ENCODE measurements around the gene DYRK3. TPM values are rescaled to one million over a fixed set of nuclear protein-coding genes. Genes with fewer than 3 reads are reported as not detected.

DYRK3 gene
- total and polyA plus RNA-seq, 10 of the 15 experiments (the other 5 are each of a cell fraction or from before 2014, with no cell fraction given) = 1.6 to 12.9 (median 10.3) TPM

GRCh38 chr1:206636671-206637070 lies 1.3 kb downstream of the DYRK3 start:
- DNase-seq (ENCODE audit: low read depth, low spot score) (no peak), FAIRE-seq (no peak), ATAC-seq (no peak)
- Histone ChIP-seq H3K9ac (ENCODE audit: control insufficient read depth, insufficient read depth, low read length) (peak overlapping the region; percentile 76), H4K20me1 (ENCODE audit: control insufficient read depth, insufficient read depth) (no peaks in the 10 kb centered on the region), H3K27me3 (replicated peaks in 1 of 2; ENCODE audit: control insufficient read depth in 2 of 2, insufficient read depth in 2 of 2, low read length in 1 of 2) (no peaks in the 10 kb centered on the region), H3K4me3 (peak overlapping the region; percentile 94), H3K36me3 (ENCODE audit: control insufficient read depth in 2 of 2, insufficient read depth in 2 of 2, low read length in 1 of 2) (no peaks in the 10 kb centered on the region), H3K27ac (ENCODE audit: control insufficient read depth, insufficient read depth) (no peak overlapping the region; the same call in 1 of the 2 replicates), H3K79me2 (ENCODE audit: control insufficient read depth, insufficient read depth, low read length) (peaks cover 18% of the 10 kb centered on the region), H2AFZ (ENCODE audit: control insufficient read depth, low read depth, low read length) (no peak overlapping the region), H3K9me3 (replicated peaks; ENCODE audit: control insufficient read depth, insufficient read depth, low read length) (no peaks in the 10 kb centered on the region), H3K4me2 (ENCODE audit: control insufficient read depth, insufficient read depth) (peak overlapping the region; percentile 99), H3K4me1 (ENCODE audit: control insufficient read depth, insufficient read depth, low read length) (peaks cover 26% of the 10 kb centered on the region)
- POLR2A ChIA-PET = interaction anchor here (0.8 to 1.8 kb wide), 2 partner anchors 22 to 27 kb away, joined by 3 to 8 read pairs; no protein-coding TSS in a partner anchor
- intact Hi-C loops (cut with micrococcal nuclease; ENCODE audit: unreplicated experiment) (loop anchor here (10.0 kb wide), 1 partner anchor 88 kb away; no protein-coding TSS in a partner anchor), in situ Hi-C loops (cut with MboI) (no loop called here)
- BruUV-seq (replicated peaks) = no TSS peak
- 72% methylated on average over 4 of the region's 4 CpGs for WGBS (ENCODE audit: insufficient coverage, insufficient replicate concordance, low lambda C conversion rate, missing lambda C conversion rate)
- SMC1A ChIA-PET (ENCODE audit: uncharacterized antibody, unreplicated experiment) = interaction anchor here (0.7 to 10.6 kb wide), 12 partner anchors 13 to 283 kb away, joined by 3 to 301 read pairs (median 4); partner anchors contain the start of gene EIF2D
- RAD21 ChIA-PET (ENCODE audit: unreplicated experiment) = interaction anchor here (0.9 to 8.7 kb wide), 14 partner anchors 11 to 282 kb away, joined by 3 to 207 read pairs (median 4); partner anchors contain the start of gene EIF2D
- CTCF ChIA-PET = interaction anchor here (0.9 to 19.1 kb wide), 8 partner anchors 20 to 345 kb away, joined by 3 to 1150 read pairs (median 6); partner anchors contain the start of gene EIF2D
- no peak for TF ChIP-seq LARP7 (IDR thresholded peaks at IDR 0.05)
- TF ChIP-seq DPF2 (IDR thresholded peaks at IDR 0.05) = no peak
- TF ChIP-seq YBX1 (IDR thresholded peaks at IDR 0.05) = no peak
- TF ChIP-seq ZSCAN29 (IDR thresholded peaks at IDR 0.05) = no peak
- no peak for TF ChIP-seq RBBP5 (conservative IDR thresholded peaks at IDR 0.05)
- TF ChIP-seq PAX5 (IDR thresholded peaks at IDR 0.05; ENCODE audit: borderline replicate concordance, low read depth, low read length) = no peak
- TF ChIP-seq, protein P1, sequence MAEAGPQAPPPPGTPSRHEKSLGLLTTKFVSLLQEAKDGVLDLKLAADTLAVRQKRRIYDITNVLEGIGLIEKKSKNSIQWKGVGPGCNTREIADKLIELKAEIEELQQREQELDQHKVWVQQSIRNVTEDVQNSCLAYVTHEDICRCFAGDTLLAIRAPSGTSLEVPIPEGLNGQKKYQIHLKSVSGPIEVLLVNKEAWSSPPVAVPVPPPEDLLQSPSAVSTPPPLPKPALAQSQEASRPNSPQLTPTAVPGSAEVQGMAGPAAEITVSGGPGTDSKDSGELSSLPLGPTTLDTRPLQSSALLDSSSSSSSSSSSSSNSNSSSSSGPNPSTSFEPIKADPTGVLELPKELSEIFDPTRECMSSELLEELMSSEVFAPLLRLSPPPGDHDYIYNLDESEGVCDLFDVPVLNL (IDR thresholded peaks at IDR 0.05; ENCODE audit: low read depth, low read length) = no peak
- TF ChIP-seq, protein P2, sequence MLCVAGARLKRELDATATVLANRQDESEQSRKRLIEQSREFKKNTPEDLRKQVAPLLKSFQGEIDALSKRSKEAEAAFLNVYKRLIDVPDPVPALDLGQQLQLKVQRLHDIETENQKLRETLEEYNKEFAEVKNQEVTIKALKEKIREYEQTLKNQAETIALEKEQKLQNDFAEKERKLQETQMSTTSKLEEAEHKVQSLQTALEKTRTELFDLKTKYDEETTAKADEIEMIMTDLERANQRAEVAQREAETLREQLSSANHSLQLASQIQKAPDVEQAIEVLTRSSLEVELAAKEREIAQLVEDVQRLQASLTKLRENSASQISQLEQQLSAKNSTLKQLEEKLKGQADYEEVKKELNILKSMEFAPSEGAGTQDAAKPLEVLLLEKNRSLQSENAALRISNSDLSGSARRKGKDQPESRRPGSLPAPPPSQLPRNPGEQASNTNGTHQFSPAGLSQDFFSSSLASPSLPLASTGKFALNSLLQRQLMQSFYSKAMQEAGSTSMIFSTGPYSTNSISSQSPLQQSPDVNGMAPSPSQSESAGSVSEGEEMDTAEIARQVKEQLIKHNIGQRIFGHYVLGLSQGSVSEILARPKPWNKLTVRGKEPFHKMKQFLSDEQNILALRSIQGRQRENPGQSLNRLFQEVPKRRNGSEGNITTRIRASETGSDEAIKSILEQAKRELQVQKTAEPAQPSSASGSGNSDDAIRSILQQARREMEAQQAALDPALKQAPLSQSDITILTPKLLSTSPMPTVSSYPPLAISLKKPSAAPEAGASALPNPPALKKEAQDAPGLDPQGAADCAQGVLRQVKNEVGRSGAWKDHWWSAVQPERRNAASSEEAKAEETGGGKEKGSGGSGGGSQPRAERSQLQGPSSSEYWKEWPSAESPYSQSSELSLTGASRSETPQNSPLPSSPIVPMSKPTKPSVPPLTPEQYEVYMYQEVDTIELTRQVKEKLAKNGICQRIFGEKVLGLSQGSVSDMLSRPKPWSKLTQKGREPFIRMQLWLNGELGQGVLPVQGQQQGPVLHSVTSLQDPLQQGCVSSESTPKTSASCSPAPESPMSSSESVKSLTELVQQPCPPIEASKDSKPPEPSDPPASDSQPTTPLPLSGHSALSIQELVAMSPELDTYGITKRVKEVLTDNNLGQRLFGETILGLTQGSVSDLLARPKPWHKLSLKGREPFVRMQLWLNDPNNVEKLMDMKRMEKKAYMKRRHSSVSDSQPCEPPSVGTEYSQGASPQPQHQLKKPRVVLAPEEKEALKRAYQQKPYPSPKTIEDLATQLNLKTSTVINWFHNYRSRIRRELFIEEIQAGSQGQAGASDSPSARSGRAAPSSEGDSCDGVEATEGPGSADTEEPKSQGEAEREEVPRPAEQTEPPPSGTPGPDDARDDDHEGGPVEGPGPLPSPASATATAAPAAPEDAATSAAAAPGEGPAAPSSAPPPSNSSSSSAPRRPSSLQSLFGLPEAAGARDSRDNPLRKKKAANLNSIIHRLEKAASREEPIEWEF (IDR thresholded peaks at IDR 0.05; ENCODE audit: insufficient replicate concordance, low read depth, low read length) = no peak
- TF ChIP-seq, protein P3, sequence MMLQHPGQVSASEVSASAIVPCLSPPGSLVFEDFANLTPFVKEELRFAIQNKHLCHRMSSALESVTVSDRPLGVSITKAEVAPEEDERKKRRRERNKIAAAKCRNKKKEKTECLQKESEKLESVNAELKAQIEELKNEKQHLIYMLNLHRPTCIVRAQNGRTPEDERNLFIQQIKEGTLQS (IDR thresholded peaks at IDR 0.05; ENCODE audit: borderline replicate concordance, extremely low read depth, low read depth, low read length) = no peak
- TF ChIP-seq NR2C1 (IDR thresholded peaks at IDR 0.05) = no peak
- TF ChIP-seq, protein P4, sequence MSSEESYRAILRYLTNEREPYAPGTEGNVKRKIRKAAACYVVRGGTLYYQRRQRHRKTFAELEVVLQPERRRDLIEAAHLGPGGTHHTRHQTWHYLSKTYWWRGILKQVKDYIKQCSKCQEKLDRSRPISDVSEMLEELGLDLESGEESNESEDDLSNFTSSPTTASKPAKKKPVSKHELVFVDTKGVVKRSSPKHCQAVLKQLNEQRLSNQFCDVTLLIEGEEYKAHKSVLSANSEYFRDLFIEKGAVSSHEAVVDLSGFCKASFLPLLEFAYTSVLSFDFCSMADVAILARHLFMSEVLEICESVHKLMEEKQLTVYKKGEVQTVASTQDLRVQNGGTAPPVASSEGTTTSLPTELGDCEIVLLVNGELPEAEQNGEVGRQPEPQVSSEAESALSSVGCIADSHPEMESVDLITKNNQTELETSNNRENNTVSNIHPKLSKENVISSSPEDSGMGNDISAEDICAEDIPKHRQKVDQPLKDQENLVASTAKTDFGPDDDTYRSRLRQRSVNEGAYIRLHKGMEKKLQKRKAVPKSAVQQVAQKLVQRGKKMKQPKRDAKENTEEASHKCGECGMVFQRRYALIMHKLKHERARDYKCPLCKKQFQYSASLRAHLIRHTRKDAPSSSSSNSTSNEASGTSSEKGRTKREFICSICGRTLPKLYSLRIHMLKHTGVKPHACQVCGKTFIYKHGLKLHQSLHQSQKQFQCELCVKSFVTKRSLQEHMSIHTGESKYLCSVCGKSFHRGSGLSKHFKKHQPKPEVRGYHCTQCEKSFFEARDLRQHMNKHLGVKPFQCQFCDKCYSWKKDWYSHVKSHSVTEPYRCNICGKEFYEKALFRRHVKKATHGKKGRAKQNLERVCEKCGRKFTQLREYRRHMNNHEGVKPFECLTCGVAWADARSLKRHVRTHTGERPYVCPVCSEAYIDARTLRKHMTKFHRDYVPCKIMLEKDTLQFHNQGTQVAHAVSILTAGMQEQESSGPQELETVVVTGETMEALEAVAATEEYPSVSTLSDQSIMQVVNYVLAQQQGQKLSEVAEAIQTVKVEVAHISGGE (CRISPR knock-in tag; IDR thresholded peaks at IDR 0.05) = no peak
- TF ChIP-seq FOXM1 (IDR thresholded peaks at IDR 0.05; ENCODE audit: low read depth, low read length) = no peak
- no peak for TF ChIP-seq SUPT20H (IDR thresholded peaks at IDR 0.05; ENCODE audit: borderline replicate concordance, control insufficient read depth, low read depth, low read length)
- TF ChIP-seq RAD21 (IDR thresholded peaks at IDR 0.05; ENCODE audit: insufficient read depth, low read depth, low read length) = no peak
